ENCODE results near the gene PATZ1.

PATZ1 gene

DNA sequence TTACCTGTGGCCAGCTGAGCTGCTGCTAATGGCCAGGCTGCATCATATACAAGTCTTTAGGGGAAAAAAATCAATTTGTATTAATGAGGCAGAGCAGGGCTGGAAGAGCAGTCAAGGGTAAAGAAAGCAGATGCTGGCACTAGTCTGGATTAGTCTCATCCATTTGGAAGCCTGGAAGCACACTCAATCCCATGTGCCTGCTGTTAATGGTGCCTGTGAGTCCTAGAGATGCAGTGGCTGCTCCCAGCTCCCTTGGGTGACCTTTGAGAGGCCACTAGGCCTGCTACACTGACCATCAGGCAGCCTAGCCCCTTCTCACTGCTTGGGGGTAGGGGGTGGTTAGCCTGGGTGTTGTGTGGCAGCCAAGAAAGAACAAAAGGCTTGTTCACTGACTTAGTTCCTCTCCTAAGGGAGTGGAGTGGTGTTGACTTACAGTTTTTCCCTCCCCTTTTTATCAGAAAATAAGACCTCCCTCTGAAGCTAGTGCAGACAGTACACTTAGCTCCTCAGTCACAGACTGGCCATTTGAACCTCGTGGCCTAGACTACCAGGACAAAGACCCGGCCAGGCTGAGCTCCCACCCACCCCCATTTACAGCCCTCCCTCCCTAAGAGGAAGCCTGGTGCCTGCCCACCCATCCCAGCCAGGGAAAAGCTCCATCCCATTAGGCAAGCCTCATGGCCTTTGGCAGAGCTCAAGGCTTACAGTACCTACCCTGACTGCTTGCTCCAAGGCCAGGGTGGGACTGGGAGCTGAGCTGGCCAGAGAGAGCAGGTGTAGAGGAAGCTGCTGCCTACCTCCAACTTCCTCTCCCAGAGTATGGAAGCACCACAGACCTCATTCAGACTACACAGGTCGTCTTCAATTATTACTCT is 61.6 kb downstream of the PATZ1 start:
- CTCF ChIA-PET = interaction anchor here (0.6 to 3.3 kb wide), 6 partner anchors 9 to 167 kb away, joined by 3 to 13 read pairs (median 8); partner anchors contain the start of gene LIMK2
- Histone ChIP-seq H3K4me1 (ENCODE audit: control insufficient read depth, insufficient read depth, low read length) (no peaks in the 10 kb centered on the region), H3K27ac (ENCODE audit: extremely low read depth, low read depth, low read length) (peak overlapping the region; percentile 10; the same call in 1 of the 2 replicates), H3K9me3 (ENCODE audit: control insufficient read depth, insufficient read depth, low read depth, low read length) (no peaks in the 10 kb centered on the region), H3K4me3 (ENCODE audit: low read depth, low read length) (no peak overlapping the region), H3K36me3 (ENCODE audit: control insufficient read depth in 2 of 2, insufficient read depth in 1 of 2, low read length in 2 of 2) (peaks cover 0 to 35% of the 10 kb centered on the region in 2 experiments; a peak in 1 of 3 replicates)
- POLR2A ChIA-PET = interaction anchor here (0.6 kb wide), 1 partner anchor 465 kb away, joined by 3 read pairs; the partner anchor contains the start of gene PRR14L
- TF ChIP-seq ZBTB17 (tag by site-specific recombination; IDR thresholded peaks at IDR 0.05) (0 out of 2 replicates have a peak, but pooled peaks have one; percentile 27), ZBTB20 (tag by site-specific recombination; IDR thresholded peaks at IDR 0.05) (no peak), KLF16 (tag by site-specific recombination; IDR thresholded peaks at IDR 0.05) (no peak)
- TF ChIP-seq, protein P1, sequence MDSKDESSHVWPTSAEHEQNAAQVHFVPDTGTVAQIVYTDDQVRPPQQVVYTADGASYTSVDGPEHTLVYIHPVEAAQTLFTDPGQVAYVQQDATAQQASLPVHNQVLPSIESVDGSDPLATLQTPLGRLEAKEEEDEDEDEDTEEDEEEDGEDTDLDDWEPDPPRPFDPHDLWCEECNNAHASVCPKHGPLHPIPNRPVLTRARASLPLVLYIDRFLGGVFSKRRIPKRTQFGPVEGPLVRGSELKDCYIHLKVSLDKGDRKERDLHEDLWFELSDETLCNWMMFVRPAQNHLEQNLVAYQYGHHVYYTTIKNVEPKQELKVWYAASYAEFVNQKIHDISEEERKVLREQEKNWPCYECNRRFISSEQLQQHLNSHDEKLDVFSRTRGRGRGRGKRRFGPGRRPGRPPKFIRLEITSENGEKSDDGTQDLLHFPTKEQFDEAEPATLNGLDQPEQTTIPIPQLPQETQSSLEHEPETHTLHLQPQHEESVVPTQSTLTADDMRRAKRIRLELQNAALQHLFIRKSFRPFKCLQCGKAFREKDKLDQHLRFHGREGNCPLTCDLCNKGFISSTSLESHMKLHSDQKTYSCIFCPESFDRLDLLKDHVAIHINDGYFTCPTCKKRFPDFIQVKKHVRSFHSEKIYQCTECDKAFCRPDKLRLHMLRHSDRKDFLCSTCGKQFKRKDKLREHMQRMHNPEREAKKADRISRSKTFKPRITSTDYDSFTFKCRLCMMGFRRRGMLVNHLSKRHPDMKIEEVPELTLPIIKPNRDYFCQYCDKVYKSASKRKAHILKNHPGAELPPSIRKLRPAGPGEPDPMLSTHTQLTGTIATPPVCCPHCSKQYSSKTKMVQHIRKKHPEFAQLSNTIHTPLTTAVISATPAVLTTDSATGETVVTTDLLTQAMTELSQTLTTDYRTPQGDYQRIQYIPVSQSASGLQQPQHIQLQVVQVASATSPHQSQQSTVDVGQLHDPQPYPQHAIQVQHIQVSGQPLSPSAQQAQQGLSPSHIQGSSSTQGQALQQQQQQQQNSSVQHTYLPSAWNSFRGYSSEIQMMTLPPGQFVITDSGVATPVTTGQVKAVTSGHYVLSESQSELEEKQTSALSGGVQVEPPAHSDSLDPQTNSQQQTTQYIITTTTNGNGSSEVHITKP (tag by site-specific recombination; IDR thresholded peaks at IDR 0.05) = 0 out of 2 replicates have a peak, but pooled peaks have one; percentile 43

DNA sequence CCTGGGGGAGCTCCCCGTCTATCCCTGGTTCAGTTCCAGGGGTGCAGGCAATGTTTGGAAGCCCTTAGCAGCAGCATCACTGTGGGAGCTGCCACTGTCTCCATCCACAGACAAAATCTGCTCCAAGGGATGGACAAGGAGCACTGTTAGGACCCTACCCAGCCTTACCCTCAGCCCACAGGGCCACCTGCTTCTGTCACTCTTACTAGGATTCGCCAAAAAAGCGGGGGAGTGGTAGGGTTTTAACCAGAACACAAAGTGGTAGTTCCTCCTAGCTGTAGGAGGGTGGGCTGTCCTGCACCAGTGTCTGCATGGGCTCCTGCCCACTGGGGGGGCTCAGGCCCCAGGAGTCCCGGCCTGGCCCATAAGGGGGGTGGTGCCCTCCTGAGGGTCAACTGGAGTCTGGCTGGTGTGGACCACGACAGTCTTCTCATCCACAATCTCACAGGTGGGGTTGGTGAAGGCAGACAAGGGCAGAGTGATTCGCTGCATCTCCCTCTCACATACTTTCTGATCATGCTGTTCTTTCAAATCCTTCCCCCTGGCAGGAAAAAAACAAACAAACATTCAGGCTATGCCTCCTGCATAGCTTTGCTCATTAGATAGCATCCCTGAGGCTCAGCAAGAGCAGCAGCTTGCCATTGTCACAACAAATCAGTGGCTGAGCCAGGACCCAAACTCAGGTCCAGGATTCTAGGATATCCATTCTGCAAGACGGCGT is 63.2 kb downstream of the PATZ1 start:
- H3K4me1 ChIP-seq (ENCODE audit: control insufficient read depth, insufficient read depth, low read length) = no peaks in the 10 kb centered on the region
- no peaks in the 10 kb centered on the region for H3K9me3 ChIP-seq (ENCODE audit: control insufficient read depth, insufficient read depth, low read depth, low read length)
- H3K36me3 ChIP-seq (ENCODE audit: control insufficient read depth in 2 of 2, insufficient read depth in 1 of 2, low read length in 2 of 2) = peaks cover 0 to 42% of the 10 kb centered on the region in 2 experiments; a peak in 1 of 3 replicates
- no peak overlapping the region for H3K4me3 ChIP-seq (ENCODE audit: low read depth, low read length)
- ChIA-PET POLR2A (interaction anchor here (0.8 to 1.4 kb wide), 2 partner anchors 8 to 30 kb away, joined by 4 to 5 read pairs; no protein-coding TSS in a partner anchor), CTCF (interaction anchor here (0.6 to 2.5 kb wide), 5 partner anchors 8 to 71 kb away, joined by 3 to 30 read pairs (median 3); partner anchors contain the start of gene LIMK2)
- no peak overlapping the region for H3K27ac ChIP-seq (ENCODE audit: extremely low read depth, low read depth, low read length)
- no peak for TF ChIP-seq REPIN1 (tag by site-specific recombination; IDR thresholded peaks at IDR 0.05; ENCODE audit: low read depth)
- TF ChIP-seq ZNF585B (tag by site-specific recombination; IDR thresholded peaks at IDR 0.05) = no peak
- TF ChIP-seq ZNF341 (tag by site-specific recombination; IDR thresholded peaks at IDR 0.05; ENCODE audit: low read depth) = 0 out of 2 replicates have a peak, but pooled peaks have one; percentile 13
- TF ChIP-seq ZNF248 (tag by site-specific recombination; IDR thresholded peaks at IDR 0.05) = no peak
- no peak for TF ChIP-seq HOXC10 (CRISPR knock-in tag; IDR thresholded peaks at IDR 0.05)
- TF ChIP-seq, protein P2, sequence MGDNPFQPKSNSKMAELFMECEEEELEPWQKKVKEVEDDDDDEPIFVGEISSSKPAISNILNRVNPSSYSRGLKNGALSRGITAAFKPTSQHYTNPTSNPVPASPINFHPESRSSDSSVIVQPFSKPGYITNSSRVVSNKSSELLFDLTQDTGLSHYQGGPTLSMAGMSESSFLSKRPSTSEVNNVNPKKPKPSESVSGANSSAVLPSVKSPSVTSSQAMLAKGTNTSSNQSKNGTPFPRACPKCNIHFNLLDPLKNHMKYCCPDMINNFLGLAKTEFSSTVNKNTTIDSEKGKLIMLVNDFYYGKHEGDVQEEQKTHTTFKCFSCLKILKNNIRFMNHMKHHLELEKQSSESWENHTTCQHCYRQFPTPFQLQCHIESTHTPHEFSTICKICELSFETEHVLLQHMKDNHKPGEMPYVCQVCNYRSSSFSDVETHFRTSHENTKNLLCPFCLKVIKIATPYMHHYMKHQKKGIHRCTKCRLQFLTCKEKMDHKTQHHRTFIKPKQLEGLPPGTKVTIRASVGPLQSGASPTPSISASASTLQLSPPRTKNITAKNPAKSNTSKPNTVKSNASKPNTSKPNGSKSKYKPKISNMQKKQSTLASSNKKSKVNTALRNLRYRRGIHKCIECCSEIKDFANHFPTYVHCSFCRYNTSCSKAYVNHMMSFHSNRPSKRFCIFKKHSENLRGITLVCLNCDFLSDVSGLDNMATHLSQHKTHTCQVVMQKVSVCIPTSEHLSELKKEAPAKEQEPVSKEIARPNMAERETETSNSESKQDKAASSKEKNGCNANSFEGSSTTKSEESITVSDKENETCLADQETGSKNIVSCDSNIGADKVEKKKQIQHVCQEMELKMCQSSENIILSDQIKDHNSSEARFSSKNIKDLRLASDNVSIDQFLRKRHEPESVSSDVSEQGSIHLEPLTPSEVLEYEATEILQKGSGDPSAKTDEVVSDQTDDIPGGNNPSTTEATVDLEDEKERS (tag by site-specific recombination; IDR thresholded peaks at IDR 0.05) = no peak
- TF ChIP-seq ZNF302 (tag by site-specific recombination; IDR thresholded peaks at IDR 0.05; ENCODE audit: low read depth) = no peak
- no peak for TF ChIP-seq ZNF140 (tag by site-specific recombination; IDR thresholded peaks at IDR 0.05)
- no peak for TF ChIP-seq ZNF837 (tag by site-specific recombination; IDR thresholded peaks at IDR 0.05)
- no peak for TF ChIP-seq ZNF623 (tag by site-specific recombination; IDR thresholded peaks at IDR 0.05)
- TF ChIP-seq KLF1 (tag by site-specific recombination; IDR thresholded peaks at IDR 0.05) = no peak
- TF ChIP-seq ZNF610 (tag by site-specific recombination; IDR thresholded peaks at IDR 0.05; ENCODE audit: borderline replicate concordance) = no peak
- peak; percentile 78 for TF ChIP-seq ZIC2 (tag by site-specific recombination; IDR thresholded peaks at IDR 0.05)
- no peak for TF ChIP-seq ZNF266 (tag by site-specific recombination; IDR thresholded peaks at IDR 0.05; ENCODE audit: low read depth)
- TF ChIP-seq GLIS1 (tag by site-specific recombination; IDR thresholded peaks at IDR 0.05) = peak; percentile 78
- TF ChIP-seq, protein P3, sequence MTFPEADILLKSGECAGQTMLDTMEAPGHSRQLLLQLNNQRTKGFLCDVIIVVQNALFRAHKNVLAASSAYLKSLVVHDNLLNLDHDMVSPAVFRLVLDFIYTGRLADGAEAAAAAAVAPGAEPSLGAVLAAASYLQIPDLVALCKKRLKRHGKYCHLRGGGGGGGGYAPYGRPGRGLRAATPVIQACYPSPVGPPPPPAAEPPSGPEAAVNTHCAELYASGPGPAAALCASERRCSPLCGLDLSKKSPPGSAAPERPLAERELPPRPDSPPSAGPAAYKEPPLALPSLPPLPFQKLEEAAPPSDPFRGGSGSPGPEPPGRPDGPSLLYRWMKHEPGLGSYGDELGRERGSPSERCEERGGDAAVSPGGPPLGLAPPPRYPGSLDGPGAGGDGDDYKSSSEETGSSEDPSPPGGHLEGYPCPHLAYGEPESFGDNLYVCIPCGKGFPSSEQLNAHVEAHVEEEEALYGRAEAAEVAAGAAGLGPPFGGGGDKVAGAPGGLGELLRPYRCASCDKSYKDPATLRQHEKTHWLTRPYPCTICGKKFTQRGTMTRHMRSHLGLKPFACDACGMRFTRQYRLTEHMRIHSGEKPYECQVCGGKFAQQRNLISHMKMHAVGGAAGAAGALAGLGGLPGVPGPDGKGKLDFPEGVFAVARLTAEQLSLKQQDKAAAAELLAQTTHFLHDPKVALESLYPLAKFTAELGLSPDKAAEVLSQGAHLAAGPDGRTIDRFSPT (tag by site-specific recombination; IDR thresholded peaks at IDR 0.05) = no peak
- no peak for TF ChIP-seq ZNF175 (tag by site-specific recombination; IDR thresholded peaks at IDR 0.05)
- TF ChIP-seq, protein P4, sequence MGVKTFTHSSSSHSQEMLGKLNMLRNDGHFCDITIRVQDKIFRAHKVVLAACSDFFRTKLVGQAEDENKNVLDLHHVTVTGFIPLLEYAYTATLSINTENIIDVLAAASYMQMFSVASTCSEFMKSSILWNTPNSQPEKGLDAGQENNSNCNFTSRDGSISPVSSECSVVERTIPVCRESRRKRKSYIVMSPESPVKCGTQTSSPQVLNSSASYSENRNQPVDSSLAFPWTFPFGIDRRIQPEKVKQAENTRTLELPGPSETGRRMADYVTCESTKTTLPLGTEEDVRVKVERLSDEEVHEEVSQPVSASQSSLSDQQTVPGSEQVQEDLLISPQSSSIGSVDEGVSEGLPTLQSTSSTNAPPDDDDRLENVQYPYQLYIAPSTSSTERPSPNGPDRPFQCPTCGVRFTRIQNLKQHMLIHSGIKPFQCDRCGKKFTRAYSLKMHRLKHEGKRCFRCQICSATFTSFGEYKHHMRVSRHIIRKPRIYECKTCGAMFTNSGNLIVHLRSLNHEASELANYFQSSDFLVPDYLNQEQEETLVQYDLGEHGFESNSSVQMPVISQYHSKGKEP (tag by site-specific recombination; IDR thresholded peaks at IDR 0.05) = no peak
